GM12878 (cell line): Measurements from ENCODE around the gene LOXL3. TPM values are rescaled to one million over a fixed set of nuclear protein-coding genes. Genes with fewer than 3 reads are reported as not detected.

Experiments used
- LARP7 ChIP-seq: fragments of 450-650 bp; IDR thresholded peaks from 2 replicates; pipeline ENCODE4 v1.6.1; 2017; ENCODE audit warnings: mild to moderate bottlenecking
- MLLT1 ChIP-seq: fragments of 450-650 bp; IDR thresholded peaks from 2 replicates; pipeline ENCODE4 v1.6.1; 2016; ENCODE audit warnings: mild to moderate bottlenecking
- PAX8 ChIP-seq: fragments of 450-650 bp; IDR thresholded peaks from 2 replicates; pipeline ENCODE4 v1.6.1; 2017; ENCODE audit warnings: mild to moderate bottlenecking, moderate library complexity
- POU2F2 ChIP-seq: IDR thresholded peaks from 3 replicates; pipeline ENCODE4 v1.6.1; 2011; ENCODE audit warnings: low read depth, mild to moderate bottlenecking, low read length, borderline replicate concordance
- RCOR1 ChIP-seq: conservative IDR thresholded peaks from 2 replicates; pipeline ENCODE4 v1.6.1; 2012; ENCODE audit warnings: low read depth, low read length, improper control_type of control experiment
- SP1 ChIP-seq: IDR thresholded peaks from one replicate; pipeline ENCODE4 v1.6.1; 2011; ENCODE audit warnings: low read depth, low read length
- WRNIP1 ChIP-seq: IDR thresholded peaks from 2 replicates; pipeline ENCODE4 v1.6.1; 2011; ENCODE audit warnings: low read depth, low read length, improper control_type of control experiment, borderline replicate concordance
- ZBTB33 ChIP-seq: fragments of 450-650 bp; IDR thresholded peaks from 2 replicates; pipeline ENCODE4 v1.6.1; 2017; ENCODE audit warnings: mild to moderate bottlenecking
- ZNF24 ChIP-seq: fragments of 450-650 bp; IDR thresholded peaks from 2 replicates; pipeline ENCODE4 v1.6.1; 2017; ENCODE audit warnings: antibody characterized with exemption, mild to moderate bottlenecking
- ZNF687 ChIP-seq: fragments of 450-650 bp; IDR thresholded peaks from 2 replicates; pipeline ENCODE4 v1.6.1; 2017; ENCODE audit warnings: mild to moderate bottlenecking, moderate library complexity
- polyA plus RNA-seq, 11 experiments: library from polyadenylated mRNA; depleted of rRNA in 4 of 11; unstranded in 6 of 11; stranded (reverse) in 5 of 11; fragments of >200 nt; fragmentation: Nextera tagmentation in 4 of 11; fragmentation: Illumina TruSeq in 1 of 11; extraction: Ambion mirVana in 4 of 11; extraction: Trizol in 1 of 11; gene quantifications; 1 replicate in 1 of 11; 2 replicates in 10 of 11; pipeline versions ENCODE4 v1.2.1 to v1.2.3, GENCODE V29; 2011 to 2016; ENCODE audit warnings: inconsistent platforms in 2 of 11, missing spikeins in 2 of 11, low read depth in 1 of 11
- total RNA-seq, 4 experiments: library from RNA; depleted of rRNA in 3 of 4; stranded (reverse); fragments of >200 nt in 3 of 4; fragmentation: Illumina TruSeq in 1 of 4; extraction: Trizol in 1 of 4; gene quantifications; 2 replicates each; pipeline versions ENCODE4 v1.2.1 to v1.2.3, GENCODE V29; 2013 to 2021

LOXL3 gene
- total and polyA plus RNA-seq, 10 of the 15 experiments (the other 5 are each of a cell fraction or from before 2014, with no cell fraction given), result 6.2 to 40.9 (median 23.3) TPM

GRCh38 chr2:74552914-74553811 is 579 bp downstream of the LOXL3 start (continued):
- peak; percentile 45; the same call in 1 of the 2 replicates for TF ChIP-seq LARP7
- peak; percentile 75 for TF ChIP-seq MLLT1
- peak; percentile 26; the same call in 1 of the 2 replicates for TF ChIP-seq ZNF687
- peak; percentile 12; the same call in 1 of the 3 replicates for TF ChIP-seq POU2F2
- no peak for TF ChIP-seq PAX8
- TF ChIP-seq WRNIP1, result peak; percentile 73; the same call in 1 of the 2 replicates
- TF ChIP-seq ZNF24, result no peak
- TF ChIP-seq RCOR1, result no peak
- peak; percentile 5 for TF ChIP-seq SP1
- TF ChIP-seq ZBTB33, result peak; percentile 89
